Endodermal cell (in vitro differentiated cells): ENCODE measurements around the gene NGEF. TPM values are rescaled to one million over a fixed set of nuclear protein-coding genes. Genes with fewer than 3 reads are reported as not detected.
A peak's percentile ranks its signal among the peaks of the same experiment; 100 is the strongest.
"Not testable (repeated sequence)": the region's sequence is repeated elsewhere in the genome, so short reads cannot be mapped to it uniquely, and the experiment has no call there.

Experiments used
- DNase-seq: peaks from one replicate; pipeline ENCODE4 v3.0.0-alpha.2; 2017
- H3K27ac ChIP-seq: 2 replicates; pipeline ENCODE4 v1.5.1; 2013; ENCODE audit warnings: mild to moderate bottlenecking, low read depth, low read length, moderate library complexity
- H3K27me3 ChIP-seq: 2 replicates; pipeline ENCODE4 v1.6.1; 2013; ENCODE audit warnings: mild to moderate bottlenecking, low read length, moderate library complexity; ENCODE audit not compliant: insufficient read depth, control insufficient read depth, poor library complexity, severe bottlenecking
- H3K36me3 ChIP-seq: 2 replicates; pipeline ENCODE4 v1.7.0; 2013; ENCODE audit warnings: mild to moderate bottlenecking, low read length, moderate library complexity; ENCODE audit not compliant: control insufficient read depth, insufficient read depth
- H3K4me1 ChIP-seq: one replicate; pipeline ENCODE4 v1.7.0; 2013; ENCODE audit warnings: low read length; ENCODE audit not compliant: control insufficient read depth, insufficient read depth
- H3K4me3 ChIP-seq: 2 replicates; pipeline ENCODE4 v1.5.1; 2013; ENCODE audit warnings: mild to moderate bottlenecking, low read length, moderate library complexity
- H3K9ac ChIP-seq: 2 replicates; pipeline ENCODE4 v1.6.1; 2013; ENCODE audit warnings: mild to moderate bottlenecking, low read length, moderate library complexity; ENCODE audit not compliant: poor library complexity, severe bottlenecking; ENCODE audit errors: extremely low read depth
- H3K9me3 ChIP-seq: 2 replicates; pipeline ENCODE4 v1.6.1; 2013; ENCODE audit warnings: mild to moderate bottlenecking, low read length, moderate library complexity; ENCODE audit not compliant: control insufficient read depth
- H3K27ac Mint-ChIP-seq: 2 replicates; pipeline ENCODE4 v1.8.0; 2020; ENCODE audit warnings: mixed read lengths
- H3K27me3 Mint-ChIP-seq: 2 replicates; pipeline ENCODE4 v1.8.0; 2021; ENCODE audit warnings: mild to moderate bottlenecking, mixed read lengths; ENCODE audit not compliant: insufficient read depth
- H3K36me3 Mint-ChIP-seq: 2 replicates; pipeline ENCODE4 v1.8.0; 2020; ENCODE audit warnings: low read depth, mixed read lengths
- H3K4me1 Mint-ChIP-seq: 2 replicates; pipeline ENCODE4 v1.8.0; 2020; ENCODE audit warnings: mixed read lengths
- H3K4me3 Mint-ChIP-seq: 2 replicates; pipeline ENCODE4 v1.8.0; 2020; ENCODE audit warnings: mild to moderate bottlenecking, moderate library complexity, mixed read lengths
- H3K9me3 Mint-ChIP-seq: 2 replicates; pipeline ENCODE4 v1.8.0; 2020; ENCODE audit warnings: mild to moderate bottlenecking, mixed read lengths
- CTCF ChIP-seq: fragments of 200-600 bp; sonication (generic); conservative IDR thresholded peaks from 2 replicates; pipeline ENCODE4 v1.5.0; 2021; ENCODE audit warnings: antibody characterized with exemption, mild to moderate bottlenecking
- WGBS, 2 experiments: methylation state at CpG; one replicate each; pipeline versions ENCODE4 v1.1.5 to v1.1.7; 2013; ENCODE audit warnings: missing lambda C conversion rate in 2 of 2, mixed read lengths in 1 of 2; ENCODE audit not compliant: insufficient coverage in 1 of 2, insufficient read length in 1 of 2; 5-methylcytosine and 5-hydroxymethylcytosine counted together
- total RNA-seq, 2 donors: library from RNA; stranded (reverse); fragmentation: NEBNext Ultra II Directional in 1 of 2; extraction: Animal tissue kit (Norgen Biotek cat#: 25700) in 1 of 2; gene quantifications; 2 replicates in 1 of 2; 3 replicates in 1 of 2; pipeline ENCODE4 v1.2.1, GENCODE V29; 2021

The NGEF gene
- total RNA-seq, 2 donors from 2014 or later, result 1.8 to 2.9 TPM

DNA sequence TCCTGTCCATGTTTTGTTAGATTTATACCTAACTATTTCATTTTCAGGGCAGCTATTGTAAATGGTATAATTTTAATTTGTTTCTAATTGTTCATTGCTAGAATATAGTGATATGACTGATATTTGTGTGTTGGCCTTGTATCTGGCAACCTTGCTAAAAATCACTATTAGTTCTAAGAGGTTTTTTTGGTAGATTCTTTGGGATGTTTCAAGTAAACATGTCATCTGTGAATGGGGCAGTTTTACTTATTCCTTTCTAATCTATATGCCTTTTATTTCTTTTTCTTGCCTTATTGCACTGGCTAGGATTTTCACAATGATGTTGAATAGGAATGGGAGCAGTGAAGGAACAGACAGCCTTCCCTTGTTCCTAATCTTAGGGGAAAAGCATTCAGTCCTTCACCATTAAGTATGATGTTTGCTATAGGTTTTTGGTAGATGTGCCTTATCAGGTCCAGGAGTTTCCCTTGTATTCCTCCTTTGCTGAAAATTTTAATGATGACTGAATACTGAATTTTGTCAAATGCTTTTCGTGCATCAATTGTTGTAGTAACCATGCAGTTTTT is 101.3 kb downstream of the NGEF start:
- Mint-ChIP-seq H3K4me3 (no peak overlapping the region), H3K9me3 (peaks cover 34% of the 10 kb centered on the region), H3K27ac (no peak overlapping the region), H3K4me1 (peaks cover 3% of the 10 kb centered on the region), H3K27me3 (peaks cover 6% of the 10 kb centered on the region), H3K36me3 (peaks cover 5% of the 10 kb centered on the region)
- no peak for TF ChIP-seq CTCF
- no peaks in the 10 kb centered on the region for H3K36me3 ChIP-seq
- H3K4me3 ChIP-seq, result no peak overlapping the region
- H3K9me3 ChIP-seq, result peaks cover 33% of the 10 kb centered on the region
- no peak overlapping the region for H3K9ac ChIP-seq
- WGBS, 2 experiments, result 75% methylated on average over 1 of the region's 1 CpG; no CpG with 5 or more reads in 1 of the 2 experiments
- peaks cover 3% of the 10 kb centered on the region for H3K4me1 ChIP-seq
- no peak for DNase-seq
- no peak overlapping the region for H3K27ac ChIP-seq
- no peaks in the 10 kb centered on the region for H3K27me3 ChIP-seq

GRCh38 chr2:232910376-232910775 is 102.7 kb downstream of the NGEF start:
- H3K27ac ChIP-seq, result no peak overlapping the region
- H3K36me3 ChIP-seq, result no peaks in the 10 kb centered on the region
- peaks cover 3% of the 10 kb centered on the region for H3K4me1 Mint-ChIP-seq
- H3K9ac ChIP-seq, result no peak overlapping the region
- WGBS, 2 experiments, result 95 to 96% methylated on average over 4 of the region's 6 CpGs
- DNase-seq, result no peak
- H3K9me3 Mint-ChIP-seq, result peaks cover 40% of the 10 kb centered on the region
- H3K27me3 ChIP-seq, result no peaks in the 10 kb centered on the region
- H3K9me3 ChIP-seq, result peaks cover 33% of the 10 kb centered on the region
- H3K27me3 Mint-ChIP-seq, result peaks cover 6% of the 10 kb centered on the region
- H3K36me3 Mint-ChIP-seq, result peaks cover 5% of the 10 kb centered on the region
- H3K4me3 ChIP-seq, result no peak overlapping the region
- H3K4me3 Mint-ChIP-seq, result no peak overlapping the region
- no peak for TF ChIP-seq CTCF
- no peak overlapping the region for H3K27ac Mint-ChIP-seq
- H3K4me1 ChIP-seq, result peaks cover 3% of the 10 kb centered on the region

GRCh38 chr2:232908695-232909094 is 104.4 kb downstream of the NGEF start:
- H3K4me3 ChIP-seq, result no peak overlapping the region
- H3K9me3 ChIP-seq, result peaks cover 33% of the 10 kb centered on the region
- peaks cover 3% of the 10 kb centered on the region for H3K4me1 ChIP-seq
- H3K27ac ChIP-seq, result no peak overlapping the region
- Mint-ChIP-seq H3K4me1 (peaks cover 3% of the 10 kb centered on the region), H3K4me3 (no peak overlapping the region), H3K36me3 (peaks cover 5% of the 10 kb centered on the region), H3K27me3 (peaks cover 6% of the 10 kb centered on the region), H3K9me3 (peaks cover 57% of the 10 kb centered on the region), H3K27ac (no peak overlapping the region)
- H3K9ac ChIP-seq, result no peak overlapping the region
- 87 to 88% methylated on average over 6 of the region's 6 CpGs for WGBS, 2 experiments
- H3K36me3 ChIP-seq, result no peaks in the 10 kb centered on the region
- TF ChIP-seq CTCF, result no peak
- no peak for DNase-seq
- H3K27me3 ChIP-seq, result no peaks in the 10 kb centered on the region

- not testable (repeated sequence) for H3K4me1 Mint-ChIP-seq, H3K36me3 Mint-ChIP-seq, H3K4me1 ChIP-seq, H3K27ac Mint-ChIP-seq, H3K27me3 ChIP-seq, H3K36me3 ChIP-seq, H3K9ac ChIP-seq, H3K4me3 Mint-ChIP-seq, H3K4me3 ChIP-seq, H3K27ac ChIP-seq
- H3K9me3 Mint-ChIP-seq, result peaks cover 57% of the 10 kb centered on the region
- peaks cover 33% of the 10 kb centered on the region for H3K9me3 ChIP-seq
- peaks cover 13% of the 10 kb centered on the region for H3K27me3 Mint-ChIP-seq
- WGBS, 2 experiments, result 97 to 100% methylated on average over 1 to 9 of the region's 9 CpGs
- DNase-seq, result peak; percentile 22
These were observed 105.4 kb downstream of the NGEF start for GRCh38 chr2:232907718-232908085.

- not testable (repeated sequence) for H3K36me3 ChIP-seq, H3K36me3 Mint-ChIP-seq, H3K4me3 Mint-ChIP-seq, H3K4me1 ChIP-seq, H3K4me1 Mint-ChIP-seq, H3K4me3 ChIP-seq, H3K27me3 ChIP-seq, H3K27ac ChIP-seq, H3K9ac ChIP-seq
- H3K9me3 ChIP-seq, result peaks cover 27% of the 10 kb centered on the region
- peaks cover 57% of the 10 kb centered on the region for H3K9me3 Mint-ChIP-seq
- peak; percentile 21 for DNase-seq
- peak overlapping the region; percentile 50 for H3K27ac Mint-ChIP-seq
- 81 to 88% methylated on average over 6 of the region's 10 CpGs for WGBS, 2 experiments
- peaks cover 17% of the 10 kb centered on the region for H3K27me3 Mint-ChIP-seq
These were observed 106.0 kb downstream of the NGEF start for GRCh38 chr2:232906867-232907717.
